Neural cell (in vitro differentiated cells): ENCODE results near the gene MRE11. TPM values are rescaled to one million over a fixed set of nuclear protein-coding genes. Genes with fewer than 3 reads are reported as not detected.

ENCODE experiments used
- H2AFZ ChIP-seq: fragments of 200-600, 300-800 bp; sonication (generic), shearing (Covaris generic); 2 replicates; pipeline ENCODE4 v1.6.0; 2014; ENCODE audit warnings: low read depth, mild to moderate bottlenecking, antibody characterized with exemption, low read length, moderate library complexity
- H3F3A ChIP-seq: fragments of 200-600 bp; shearing (Covaris generic); 2 replicates; pipeline ENCODE4 v1.6.1; 2016; ENCODE audit warnings: mild to moderate bottlenecking, moderate library complexity, mixed read lengths, antibody characterized with exemption, low read length; ENCODE audit not compliant: insufficient read depth, poor library complexity, severe bottlenecking
- H3K27ac ChIP-seq: fragments of 200-600, 300-800 bp; sonication (generic), shearing (Covaris generic); 2 replicates; pipeline ENCODE4 v1.5.1; 2014; ENCODE audit warnings: mild to moderate bottlenecking, low read length, moderate library complexity
- H3K27me3 ChIP-seq: fragments of 300-800, 200-600 bp; sonication (generic), shearing (Covaris generic); 2 replicates; pipeline ENCODE4 v1.6.0; 2014; ENCODE audit warnings: mild to moderate bottlenecking, low read depth, low read length, moderate library complexity; ENCODE audit not compliant: insufficient read depth
- H3K36me3 ChIP-seq: fragments of 300-800, 200-600 bp; sonication (generic), shearing (Covaris generic); 2 replicates; pipeline ENCODE4 v1.5.1; 2014; ENCODE audit warnings: mild to moderate bottlenecking, antibody characterized with exemption, low read length, moderate library complexity; ENCODE audit not compliant: insufficient read depth
- H3K4me2 ChIP-seq: fragments of 300-800, 200-600 bp; sonication (generic), shearing (Covaris generic); 2 replicates; pipeline ENCODE4 v1.6.0; 2014; ENCODE audit warnings: mild to moderate bottlenecking, low read length
- H3K4me3 ChIP-seq: fragments of 300-800, 200-600 bp; sonication (generic), shearing (Covaris generic); 2 replicates; pipeline ENCODE4 v1.5.1; 2014; ENCODE audit warnings: mild to moderate bottlenecking, low read length, moderate library complexity
- H3K79me2 ChIP-seq: fragments of 200-600 bp; shearing (Covaris generic); replicated peaks from 2 replicates; pipeline ENCODE4 v1.6.0; 2014; ENCODE audit warnings: mild to moderate bottlenecking, low read length, moderate library complexity; ENCODE audit not compliant: insufficient read depth
- H3K9ac ChIP-seq: fragments of 300-800, 200-600 bp; sonication (generic), shearing (Covaris generic); 2 replicates; pipeline ENCODE4 v1.6.1; 2016; ENCODE audit warnings: mild to moderate bottlenecking, low read length, mixed read lengths
- H3K9me2 ChIP-seq: fragments of 200-600 bp; shearing (Covaris generic); 2 replicates; pipeline ENCODE4 v1.6.1; 2016; ENCODE audit warnings: mild to moderate bottlenecking, low read length, mixed read lengths; ENCODE audit not compliant: insufficient read depth
- H3K9me3 ChIP-seq: fragments of 200-600, 300-800 bp; sonication (generic), shearing (Covaris generic); 2 replicates; pipeline ENCODE4 v1.6.1; 2016; ENCODE audit warnings: mild to moderate bottlenecking, mixed run types, low read length, moderate library complexity, mixed read lengths
- H4K20me1 ChIP-seq: fragments of 200-600 bp; shearing (Covaris generic); 2 replicates; pipeline ENCODE4 v1.6.1; 2016; ENCODE audit warnings: mild to moderate bottlenecking, mixed run types; ENCODE audit not compliant: insufficient read depth
- EP300 ChIP-seq: fragments of 450-650 bp; conservative IDR thresholded peaks from 2 replicates; pipeline ENCODE4 v1.6.1; 2014; ENCODE audit warnings: antibody characterized with exemption, mild to moderate bottlenecking, moderate library complexity; ENCODE audit not compliant: poor library complexity, severe bottlenecking
- EZH2 ChIP-seq: fragments of 200-600, 300-800 bp; shearing (Covaris generic), sonication (generic); IDR thresholded peaks from 2 replicates; pipeline ENCODE4 v1.6.1; 2014; ENCODE audit warnings: antibody characterized with exemption, low read length, borderline replicate concordance, mild to moderate bottlenecking; ENCODE audit not compliant: insufficient read depth, poor library complexity, severe bottlenecking
- MXI1 ChIP-seq: fragments of 450-650 bp; conservative IDR thresholded peaks from 2 replicates; pipeline ENCODE4 v1.6.1; 2014; ENCODE audit warnings: antibody characterized with exemption, mild to moderate bottlenecking; ENCODE audit not compliant: poor library complexity, severe bottlenecking
- POLR2AphosphoS5 ChIP-seq: IDR thresholded peaks from 2 replicates; pipeline ENCODE4 v1.6.1; 2012
- RAD21 ChIP-seq: fragments of 450-650 bp; conservative IDR thresholded peaks from 2 replicates; pipeline ENCODE4 v1.6.1; 2014; ENCODE audit warnings: antibody characterized with exemption, mild to moderate bottlenecking, moderate library complexity
- REST ChIP-seq: IDR thresholded peaks from 2 replicates; pipeline ENCODE4 v1.6.1; 2012; ENCODE audit warnings: borderline replicate concordance
- SMC3 ChIP-seq: fragments of 450-650 bp; conservative IDR thresholded peaks from 2 replicates; pipeline ENCODE4 v1.6.1; 2014; ENCODE audit warnings: antibody characterized with exemption, mild to moderate bottlenecking, moderate library complexity; ENCODE audit not compliant: poor library complexity
- TAF1 ChIP-seq: IDR thresholded peaks from 2 replicates; pipeline ENCODE4 v1.6.1; 2012; ENCODE audit warnings: low read depth
- polyA plus RNA-seq: library from polyadenylated mRNA; depleted of rRNA; stranded (reverse); fragments of >200 nt; gene quantifications from 2 replicates; pipeline ENCODE4 v1.2.3, GENCODE V29; 2014
- TF ChIP-seq, protein P1 (sequence below): fragments of 450-650 bp; IDR thresholded peaks from 2 replicates; pipeline ENCODE4 v1.5.1; 2014; ENCODE audit warnings: antibody characterized with exemption, mild to moderate bottlenecking, moderate library complexity; ENCODE audit not compliant: poor library complexity, severe bottlenecking

MRE11 gene
- polyA plus RNA-seq, 1 donor from 2014 or later, result 5.1 TPM

GRCh38 chr11:94402355-94402754 lies 91.3 kb downstream of the MRE11 start:
- H3K9me2 ChIP-seq, result no peaks in the 10 kb centered on the region
- no peaks in the 10 kb centered on the region for H3K9me3 ChIP-seq
- no peaks in the 10 kb centered on the region for H4K20me1 ChIP-seq
- TF ChIP-seq SMC3, result no peak
- no peak for TF ChIP-seq EZH2
- no peak for TF ChIP-seq POLR2AphosphoS5
- no peak for TF ChIP-seq EP300
- no peak for TF ChIP-seq RAD21
- TF ChIP-seq, protein P1, sequence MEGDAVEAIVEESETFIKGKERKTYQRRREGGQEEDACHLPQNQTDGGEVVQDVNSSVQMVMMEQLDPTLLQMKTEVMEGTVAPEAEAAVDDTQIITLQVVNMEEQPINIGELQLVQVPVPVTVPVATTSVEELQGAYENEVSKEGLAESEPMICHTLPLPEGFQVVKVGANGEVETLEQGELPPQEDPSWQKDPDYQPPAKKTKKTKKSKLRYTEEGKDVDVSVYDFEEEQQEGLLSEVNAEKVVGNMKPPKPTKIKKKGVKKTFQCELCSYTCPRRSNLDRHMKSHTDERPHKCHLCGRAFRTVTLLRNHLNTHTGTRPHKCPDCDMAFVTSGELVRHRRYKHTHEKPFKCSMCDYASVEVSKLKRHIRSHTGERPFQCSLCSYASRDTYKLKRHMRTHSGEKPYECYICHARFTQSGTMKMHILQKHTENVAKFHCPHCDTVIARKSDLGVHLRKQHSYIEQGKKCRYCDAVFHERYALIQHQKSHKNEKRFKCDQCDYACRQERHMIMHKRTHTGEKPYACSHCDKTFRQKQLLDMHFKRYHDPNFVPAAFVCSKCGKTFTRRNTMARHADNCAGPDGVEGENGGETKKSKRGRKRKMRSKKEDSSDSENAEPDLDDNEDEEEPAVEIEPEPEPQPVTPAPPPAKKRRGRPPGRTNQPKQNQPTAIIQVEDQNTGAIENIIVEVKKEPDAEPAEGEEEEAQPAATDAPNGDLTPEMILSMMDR, result no peak
- TF ChIP-seq MXI1, result no peak
- TF ChIP-seq REST, result no peak
- no peak for TF ChIP-seq TAF1
- H3K36me3 ChIP-seq, result no peaks in the 10 kb centered on the region
- H3K9ac ChIP-seq, result no peak overlapping the region
- H2AFZ ChIP-seq, result no peak overlapping the region
- no peaks in the 10 kb centered on the region for H3K79me2 ChIP-seq
- no peak overlapping the region for H3K4me2 ChIP-seq
- H3F3A ChIP-seq, result no peaks in the 10 kb centered on the region
- no peak overlapping the region for H3K4me3 ChIP-seq
- peaks cover 31% of the 10 kb centered on the region for H3K27me3 ChIP-seq
- no peak overlapping the region for H3K27ac ChIP-seq

DNA sequence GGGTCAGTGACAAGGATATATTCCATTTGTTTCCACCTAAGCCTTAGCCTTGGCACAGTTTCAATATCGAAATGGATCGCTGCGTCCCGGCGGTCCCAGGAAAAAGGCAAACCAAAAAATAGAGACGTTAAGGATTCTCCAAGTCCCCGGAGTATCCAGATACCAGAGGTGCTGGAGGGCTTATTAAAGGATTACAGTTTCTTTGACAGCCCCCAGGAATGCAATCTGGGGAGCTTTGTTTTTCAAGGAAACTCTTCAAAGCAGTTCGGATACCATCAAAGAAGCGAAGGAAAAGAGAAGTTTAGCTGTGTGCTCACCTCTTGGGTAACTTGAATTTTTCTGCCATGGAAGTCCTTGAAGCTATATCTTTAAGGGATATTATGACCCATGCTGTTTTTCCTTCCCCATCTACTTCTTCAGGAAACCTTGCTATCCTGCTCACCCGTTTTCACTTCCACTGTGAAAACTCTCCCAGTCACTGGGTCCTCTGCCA lies 91.8 kb downstream of the MRE11 start:
- Histone ChIP-seq H3K9ac (peak overlapping the region; percentile 35), H2AFZ (no peak overlapping the region), H3K27me3 (peaks cover 31% of the 10 kb centered on the region), H3F3A (no peaks in the 10 kb centered on the region), H3K4me2 (peak overlapping the region; percentile 46), H3K27ac (no peak overlapping the region), H3K79me2 (no peaks in the 10 kb centered on the region), H3K9me3 (no peaks in the 10 kb centered on the region), H4K20me1 (no peaks in the 10 kb centered on the region), H3K36me3 (no peaks in the 10 kb centered on the region), H3K4me3 (peak overlapping the region; percentile 74), H3K9me2 (no peaks in the 10 kb centered on the region)
- no peak for TF ChIP-seq RAD21
- TF ChIP-seq, protein P1, result no peak
- no peak for TF ChIP-seq POLR2AphosphoS5
- TF ChIP-seq MXI1, result no peak
- no peak for TF ChIP-seq TAF1
- no peak for TF ChIP-seq EP300
- no peak for TF ChIP-seq EZH2
- TF ChIP-seq REST, result no peak
- TF ChIP-seq SMC3, result no peak
